Activated CD8-positive, alpha-beta memory T cell treated with anti-CD3 and anti-CD28 coated beads for 24 hours (primary cell): ENCODE measurements around the gene FAM237B.
A peak's percentile ranks its signal among the peaks of the same experiment; 100 is the strongest.
"Not testable (repeated sequence)": the region's sequence is repeated elsewhere in the genome, so short reads cannot be mapped to it uniquely, and the experiment has no call there.

Experiments used
- DNase-seq: peaks from one replicate; pipeline ENCODE4 v3.0.0-alpha.2; 2020

The FAM237B gene

DNA sequence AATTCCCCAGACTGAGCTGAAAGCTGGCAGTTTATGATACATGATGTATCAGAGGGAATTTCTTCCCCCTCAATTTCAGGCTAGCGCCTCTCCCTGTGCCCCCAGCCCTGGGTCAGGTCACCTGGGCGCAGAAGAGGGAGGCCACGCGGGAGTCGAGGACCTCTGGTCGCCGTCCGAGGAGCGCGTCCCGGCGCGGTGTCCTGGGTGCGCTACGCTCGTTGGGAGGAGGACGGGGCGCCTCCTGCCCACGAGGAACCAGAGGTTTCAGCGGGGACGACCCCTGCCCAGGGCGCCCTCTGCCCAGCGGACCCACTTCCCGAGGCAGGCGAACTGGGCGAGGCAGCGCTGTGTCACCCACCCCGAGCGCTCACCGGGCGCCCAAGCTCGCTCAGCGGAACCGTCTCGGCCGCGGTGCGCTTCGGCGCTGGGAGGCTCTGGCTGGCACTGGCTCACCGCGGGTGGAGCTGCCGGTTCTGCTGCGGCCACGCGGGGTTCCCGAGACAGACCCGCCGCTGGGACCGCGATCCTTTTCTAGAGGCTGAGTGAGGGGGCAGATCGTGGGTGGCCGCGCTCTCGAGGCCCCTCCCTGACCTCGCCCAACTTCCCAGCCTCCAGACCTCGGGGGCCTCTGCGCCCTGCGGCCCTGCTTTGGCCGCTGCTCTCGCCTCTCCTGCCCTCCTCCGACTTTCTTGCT, at the start of gene FAM237B:
Gene FAM237B (minus strand): TSS at position 504 of the 694 bp plus-strand sequence. CDS start 1,556 bp downstream, outside the sequence.
- no peak for DNase-seq

GRCh38 chr7:90351987-90352386, 30.9 kb upstream of the FAM237B start:
- no peak for DNase-seq

- DNase-seq: not testable (repeated sequence)
Observed at GRCh38 chr7:90350032-90350431, 28.9 kb upstream of the FAM237B start.

GRCh38 chr7:90349305-90349704, 28.2 kb upstream of the FAM237B start:
- DNase-seq: no peak

DNA sequence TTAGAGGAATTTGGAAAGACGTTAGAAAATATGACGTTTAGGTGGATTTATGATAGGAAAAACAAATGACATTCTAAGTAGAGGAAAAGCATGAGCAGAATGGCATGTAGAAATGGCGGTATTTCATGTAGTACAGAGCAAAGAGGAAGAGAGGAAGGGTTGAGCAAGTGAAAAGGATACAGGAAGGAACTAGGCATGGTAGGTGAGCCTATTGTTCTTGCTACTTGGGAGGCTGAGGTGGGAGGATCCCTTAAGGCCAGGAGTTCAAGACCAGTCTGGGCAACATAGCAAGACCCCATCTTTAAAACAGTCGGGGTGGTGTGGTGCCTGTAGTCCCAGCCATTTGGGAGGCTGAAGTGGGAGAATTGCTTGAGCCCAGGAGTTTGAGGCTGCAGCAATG, 26.7 kb upstream of the FAM237B start:
- no peak for DNase-seq

- peak; percentile 98 for DNase-seq
Observed at GRCh38 chr7:90346336-90347125, 25.4 kb upstream of the FAM237B start, which contains the start of gene GTPBP10. TSS of gene GTPBP10 (plus strand) at chr7:90346716. CDS start at chr7:90346742, 26 bp downstream.

- DNase-seq: no peak
Observed at GRCh38 chr7:90345595-90346335, 24.7 kb upstream of the FAM237B start.

- no peak for DNase-seq
Observed at GRCh38 chr7:90345016-90345415, 23.9 kb upstream of the FAM237B start.

DNA sequence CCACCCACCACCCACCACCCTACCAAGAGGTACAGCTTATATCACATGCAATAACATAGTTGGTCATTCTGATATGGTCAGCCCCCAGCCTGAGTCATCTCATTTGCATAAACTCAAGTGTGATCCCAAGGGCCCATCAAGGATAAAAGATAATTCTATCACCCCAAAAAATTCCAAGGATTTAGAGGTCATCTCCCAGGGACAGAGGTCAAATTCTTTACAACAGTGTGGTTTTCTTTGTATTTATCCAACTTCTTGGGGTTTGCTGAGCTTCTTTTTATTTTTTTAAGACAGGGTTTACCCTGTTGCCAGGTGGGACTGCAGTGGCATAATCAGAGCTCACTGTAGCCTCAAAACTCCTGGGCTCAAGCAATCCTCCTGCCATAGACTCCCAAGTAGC, 16.0 kb upstream of the FAM237B start:
- DNase-seq: no peak

DNA sequence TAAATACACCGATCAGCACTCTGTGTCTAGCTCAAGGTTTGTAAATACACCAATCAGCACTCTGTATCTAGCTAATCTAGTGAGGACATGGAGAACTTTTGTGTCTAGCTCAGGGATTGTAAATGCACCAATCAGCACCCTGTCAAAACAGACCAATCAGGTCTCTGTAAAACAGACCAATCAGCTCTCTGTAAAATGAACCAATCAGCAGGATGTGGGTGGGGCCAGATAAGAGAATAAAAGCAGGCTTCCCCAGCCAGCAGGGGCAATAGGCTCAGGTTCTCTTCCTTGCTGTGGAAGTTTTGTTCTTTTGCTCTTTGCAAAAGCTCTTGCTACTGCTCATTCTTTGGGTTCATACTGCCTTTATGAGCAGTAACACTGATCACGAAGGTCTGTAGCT, 13.8 kb upstream of the FAM237B start:
- DNase-seq: not testable (repeated sequence)

- DNase-seq: no peak
Observed at GRCh38 chr7:90334193-90334843, 13.2 kb upstream of the FAM237B start.

GRCh38 chr7:90326500-90326899, 5.4 kb upstream of the FAM237B start:
- no peak for DNase-seq

GRCh38 chr7:90322837-90323236, 1.7 kb upstream of the FAM237B start:
- no peak for DNase-seq

GRCh38 chr7:90320418-90320800, 695 bp downstream of the FAM237B start:
- DNase-seq: no peak

DNA sequence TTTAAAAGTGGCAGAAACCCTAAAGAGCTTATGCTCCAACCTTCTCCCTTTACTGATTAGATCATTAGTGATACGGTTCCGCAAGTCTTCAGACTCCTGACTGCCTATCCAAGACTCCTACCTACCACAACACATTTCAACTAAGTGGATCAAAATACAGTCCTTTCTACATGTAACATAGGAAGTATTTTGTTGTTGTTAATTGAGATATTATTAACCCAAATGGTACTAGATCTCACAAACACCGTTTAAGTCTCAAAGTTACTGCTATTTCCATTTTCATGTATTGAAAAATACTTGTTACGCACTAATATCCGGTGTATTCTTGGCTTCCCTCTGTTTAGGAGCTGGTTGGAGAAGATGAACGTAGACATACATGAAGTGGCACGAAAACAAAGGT, 1.1 kb downstream of the FAM237B start:
- DNase-seq: no peak

DNA sequence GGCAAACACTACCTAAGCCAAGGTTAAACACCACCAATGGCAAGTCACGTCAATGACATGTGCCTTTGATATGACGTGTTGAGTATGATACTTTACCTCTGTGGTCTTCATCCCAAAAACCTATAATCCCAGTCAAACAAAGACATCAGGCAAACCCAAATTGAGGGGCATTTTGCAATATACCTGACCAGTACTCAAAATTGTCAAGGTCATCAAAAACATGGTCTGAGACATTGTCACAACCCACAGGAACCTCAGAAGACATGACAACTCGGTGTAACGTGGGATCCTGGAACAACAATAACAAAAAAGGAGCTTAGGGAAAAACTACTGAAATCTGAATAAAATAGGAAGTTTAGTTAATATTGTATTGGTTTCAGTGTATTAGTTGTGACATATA, 7.2 kb downstream of the FAM237B start:
- no peak for DNase-seq

- no peak for DNase-seq
Observed at GRCh38 chr7:90312745-90313144, 8.4 kb downstream of the FAM237B start.

DNA sequence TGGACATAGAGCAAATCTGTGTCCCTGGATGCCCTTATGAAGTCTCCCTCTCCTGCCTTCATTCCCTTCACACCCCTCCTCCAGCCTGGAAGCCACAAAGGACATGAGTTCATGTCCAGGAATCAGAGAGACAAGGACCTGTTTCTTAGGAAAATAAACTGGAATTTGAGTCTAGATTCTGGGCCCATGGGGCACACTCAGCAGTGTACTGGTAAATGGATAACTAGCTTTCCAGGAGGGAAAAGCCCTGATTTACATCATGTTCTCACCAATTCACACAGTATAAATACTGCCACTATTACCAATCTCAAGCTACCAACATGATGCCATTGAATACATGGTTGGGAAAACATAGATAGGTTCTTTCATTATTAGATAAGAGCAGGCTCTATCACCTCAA, 9.9 kb downstream of the FAM237B start:
- DNase-seq: no peak

GRCh38 chr7:90309872-90310271, 11.2 kb downstream of the FAM237B start:
- DNase-seq: no peak

DNA sequence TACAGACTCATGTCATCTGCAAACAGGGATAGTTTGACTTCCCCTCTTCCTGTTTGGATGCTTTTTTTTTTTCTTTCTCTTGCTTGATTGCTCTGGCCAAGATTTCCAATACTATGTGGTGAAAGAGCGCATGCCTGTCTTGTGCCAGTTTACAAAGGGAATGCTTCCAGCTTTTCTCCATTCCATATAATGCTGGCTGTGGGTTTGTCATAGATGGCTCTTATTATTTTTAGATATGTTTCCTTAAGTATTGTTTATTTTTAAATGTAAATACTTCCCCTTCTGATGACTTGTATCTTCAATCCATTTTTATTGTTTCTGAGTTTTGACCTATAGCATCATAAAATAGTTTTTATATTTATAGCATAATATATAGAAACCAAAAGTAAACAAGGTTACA, 17.9 kb downstream of the FAM237B start:
- DNase-seq: no peak

DNA sequence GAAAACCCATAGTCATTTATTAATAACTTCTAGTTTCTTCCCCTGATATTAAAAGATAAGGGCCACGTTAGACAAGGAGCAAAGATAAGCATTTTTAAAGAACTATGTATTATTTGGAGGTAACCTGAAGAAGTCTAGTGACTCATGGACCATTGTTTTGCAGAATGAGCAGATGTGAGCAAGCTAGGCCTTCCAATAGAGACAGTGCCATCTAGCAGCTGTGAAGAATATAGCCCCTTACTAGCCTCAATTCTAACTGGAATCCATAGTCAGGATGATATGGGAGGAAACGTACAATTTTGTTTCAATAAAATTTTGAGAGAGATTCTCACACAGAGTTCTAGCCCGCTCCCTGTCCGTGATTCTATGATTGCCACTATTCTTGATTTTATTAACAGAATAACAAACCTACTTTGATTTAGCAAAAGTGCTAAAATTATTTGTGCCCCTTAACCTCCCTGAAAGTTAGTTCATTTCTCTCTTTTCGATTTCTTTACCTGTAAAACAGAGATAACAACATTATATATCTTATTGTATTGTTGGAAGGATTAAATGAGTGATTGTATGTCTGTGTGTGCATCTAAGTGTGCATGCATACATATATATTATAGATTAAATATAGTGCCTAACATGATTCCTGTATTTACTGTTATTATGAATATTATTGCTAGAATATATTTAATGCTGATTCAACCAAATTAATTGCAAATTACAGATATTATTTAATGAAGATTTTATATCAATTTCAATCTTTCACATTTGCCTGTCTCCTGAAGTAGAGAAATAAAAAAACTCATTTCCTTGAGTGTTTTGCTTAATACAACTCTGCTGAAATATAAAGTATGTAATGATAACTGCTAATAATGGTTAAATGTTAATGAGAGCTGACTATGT, 22.7 kb downstream of the FAM237B start:
- no peak for DNase-seq
